NB4 (cell line): ENCODE measurements around the gene PHACTR1.

ENCODE experiments used
- CTCF ChIP-seq: IDR thresholded peaks from one replicate; pipeline ENCODE4 v1.5.1; 2012; ENCODE audit warnings: low read depth, low read length
- MAX ChIP-seq: IDR thresholded peaks from 2 replicates; pipeline ENCODE4 v1.6.1; 2011; ENCODE audit warnings: low read depth, low read length
- MYC ChIP-seq: IDR thresholded peaks from 2 replicates; pipeline ENCODE4 v1.6.1; 2011; ENCODE audit warnings: low read depth, low read length
- POLR2A ChIP-seq: IDR thresholded peaks from 2 replicates; pipeline ENCODE4 v1.6.1; 2011; ENCODE audit warnings: mild to moderate bottlenecking; ENCODE audit not compliant: insufficient read length; ENCODE audit errors: extremely low read depth

GRCh38 chr6:13009031-13009430, 292.5 kb downstream of the PHACTR1 start:
- TF ChIP-seq CTCF, result no peak
- no peak for TF ChIP-seq POLR2A
- no peak for TF ChIP-seq MYC
- TF ChIP-seq MAX, result no peak
